DOHH2 (cell line): ENCODE results near the gene UBE2H.
"Not testable (repeated sequence)": the region's sequence is repeated elsewhere in the genome, so short reads cannot be mapped to it uniquely, and the experiment has no call there.

Experiments
- H3F3A ChIP-seq: fragments of 200-600 bp; sonication (generic), shearing (Covaris generic); 2 replicates; pipeline ENCODE4 v1.6.0; 2016; ENCODE audit warnings: antibody characterized with exemption, mild to moderate bottlenecking; ENCODE audit not compliant: control insufficient read depth, insufficient read depth
- H3K27ac ChIP-seq: fragments of 200-600 bp; sonication (generic); 2 replicates; pipeline ENCODE4 v1.5.1; 2014; ENCODE audit warnings: low read depth, mild to moderate bottlenecking, low read length, moderate library complexity
- H3K27me3 ChIP-seq: fragments of 200-600 bp; sonication (generic); 2 replicates; pipeline ENCODE4 v1.6.1; 2014; ENCODE audit warnings: mild to moderate bottlenecking, low read length, mixed read lengths; ENCODE audit not compliant: control insufficient read depth
- H3K36me3 ChIP-seq: fragments of 200-600 bp; sonication (generic); 2 replicates; pipeline ENCODE4 v1.6.1; 2014; ENCODE audit warnings: mild to moderate bottlenecking, low read length, moderate library complexity, mixed read lengths; ENCODE audit not compliant: control insufficient read depth
- H3K4me1 ChIP-seq: fragments of 200-600 bp; sonication (generic); 2 replicates; pipeline ENCODE4 v1.6.1; 2014; ENCODE audit warnings: mild to moderate bottlenecking, low read length, mixed read lengths; ENCODE audit not compliant: control insufficient read depth
- H3K4me2 ChIP-seq: fragments of 200-600 bp; sonication (generic); 2 replicates; pipeline ENCODE4 v1.6.0; 2014; ENCODE audit warnings: mild to moderate bottlenecking, low read length, moderate library complexity
- H3K4me3 ChIP-seq: fragments of 200-600 bp; sonication (generic); 2 replicates; pipeline ENCODE4 v1.5.1; 2014; ENCODE audit warnings: mild to moderate bottlenecking, low read length, mixed read lengths
- H3K79me2 ChIP-seq: fragments of 200-600 bp; sonication (generic); 2 replicates; pipeline ENCODE4 v1.6.1; 2014; ENCODE audit warnings: mild to moderate bottlenecking, low read length, mixed read lengths; ENCODE audit not compliant: control insufficient read depth
- H3K9me2 ChIP-seq: fragments of 200-600 bp; sonication (generic); replicated peaks from 2 replicates; pipeline ENCODE4 v1.6.1; 2014; ENCODE audit warnings: mild to moderate bottlenecking, low read length, mixed read lengths; ENCODE audit not compliant: control insufficient read depth
- H3K9me3 ChIP-seq: fragments of 200-600 bp; sonication (generic); 2 replicates; pipeline ENCODE4 v1.6.1; 2014; ENCODE audit warnings: antibody characterized with exemption, low read length, mixed read lengths; ENCODE audit not compliant: control insufficient read depth, insufficient read depth
- H4K20me1 ChIP-seq: fragments of 200-600 bp; sonication (generic); 2 replicates; pipeline ENCODE4 v1.6.0; 2014; ENCODE audit warnings: low read depth, mild to moderate bottlenecking, antibody characterized with exemption, low read length, moderate library complexity; ENCODE audit not compliant: control insufficient read depth, insufficient read depth
- CTCF ChIP-seq: fragments of 200-600 bp; sonication (generic); IDR thresholded peaks from one replicate; pipeline ENCODE4 v1.5.1; 2014; ENCODE audit warnings: antibody characterized with exemption, mild to moderate bottlenecking, low read depth, low read length; ENCODE audit not compliant: poor library complexity, severe bottlenecking
- EZH2phosphoT487 ChIP-seq: fragments of 200-600 bp; sonication (generic); IDR thresholded peaks from 2 replicates; pipeline ENCODE4 v1.6.1; 2017; ENCODE audit warnings: borderline replicate concordance, mild to moderate bottlenecking, antibody characterized with exemption, low read length, moderate library complexity, mixed read lengths

Gene UBE2H

GRCh38 chr7:129969881-129970446 is 17.2 kb upstream of the UBE2H start:
- H3K36me3 ChIP-seq, result no peaks in the 10 kb centered on the region

GRCh38 chr7:129968592-129969383 is 16.0 kb upstream of the UBE2H start:
- H3K4me3 ChIP-seq, result no peak overlapping the region
- no peaks in the 10 kb centered on the region; the same call in 1 of the 2 replicates for H3K4me1 ChIP-seq
- H3K36me3 ChIP-seq, result no peaks in the 10 kb centered on the region
- TF ChIP-seq CTCF (no peak), EZH2phosphoT487 (no peak)
- no peak overlapping the region for H3K4me2 ChIP-seq
- no peaks in the 10 kb centered on the region for H4K20me1 ChIP-seq
- no peaks in the 10 kb centered on the region for H3K27me3 ChIP-seq
- no peaks in the 10 kb centered on the region for H3K9me3 ChIP-seq
- no peaks in the 10 kb centered on the region for H3K79me2 ChIP-seq
- H3K9me2 ChIP-seq, result no peaks in the 10 kb centered on the region
- H3K27ac ChIP-seq, result no peak overlapping the region
- H3F3A ChIP-seq, result no peaks in the 10 kb centered on the region

More at GRCh38 chr7:129969881-129970446, 17.2 kb upstream of the UBE2H start:
- TF ChIP-seq CTCF (no peak), EZH2phosphoT487 (no peak)
- H3K4me1 ChIP-seq, result no peaks in the 10 kb centered on the region
- H3K9me2 ChIP-seq, result no peaks in the 10 kb centered on the region
- H3K27ac ChIP-seq, result no peak overlapping the region
- no peaks in the 10 kb centered on the region for H3K79me2 ChIP-seq
- no peaks in the 10 kb centered on the region for H3K27me3 ChIP-seq
- no peaks in the 10 kb centered on the region for H3F3A ChIP-seq
- no peak overlapping the region for H3K4me3 ChIP-seq
- H3K4me2 ChIP-seq, result no peak overlapping the region
- no peaks in the 10 kb centered on the region for H3K9me3 ChIP-seq
- H4K20me1 ChIP-seq, result no peaks in the 10 kb centered on the region

GRCh38 chr7:129960204-129960475 is 7.4 kb upstream of the UBE2H start:
- not testable (repeated sequence) for H3K27ac ChIP-seq, H3F3A ChIP-seq, H3K36me3 ChIP-seq, H3K79me2 ChIP-seq, H3K4me2 ChIP-seq, H3K4me3 ChIP-seq, H4K20me1 ChIP-seq, H3K4me1 ChIP-seq, H3K9me2 ChIP-seq, H3K9me3 ChIP-seq, H3K27me3 ChIP-seq

GRCh38 chr7:129959471-129960203 is 6.9 kb upstream of the UBE2H start:
- no peak for TF ChIP-seq EZH2phosphoT487
- no peak for TF ChIP-seq CTCF
- Histone ChIP-seq H3K9me3 (no peaks in the 10 kb centered on the region), H3K4me2 (no peak overlapping the region), H3F3A (no peaks in the 10 kb centered on the region), H3K27me3 (peaks cover 5% of the 10 kb centered on the region), H3K79me2 (no peaks in the 10 kb centered on the region), H3K27ac (no peak overlapping the region), H4K20me1 (no peaks in the 10 kb centered on the region), H3K4me3 (no peak overlapping the region), H3K9me2 (no peaks in the 10 kb centered on the region), H3K36me3 (no peaks in the 10 kb centered on the region), H3K4me1 (peaks cover 5% of the 10 kb centered on the region)
